Measurements from ENCODE around the gene PTPRH. TPM values are rescaled to one million over a fixed set of nuclear protein-coding genes. Genes with fewer than 3 reads are reported as not detected.

Gene PTPRH
- total RNA-seq, 1 experiment from 2014 or later, result 34.6 TPM

DNA sequence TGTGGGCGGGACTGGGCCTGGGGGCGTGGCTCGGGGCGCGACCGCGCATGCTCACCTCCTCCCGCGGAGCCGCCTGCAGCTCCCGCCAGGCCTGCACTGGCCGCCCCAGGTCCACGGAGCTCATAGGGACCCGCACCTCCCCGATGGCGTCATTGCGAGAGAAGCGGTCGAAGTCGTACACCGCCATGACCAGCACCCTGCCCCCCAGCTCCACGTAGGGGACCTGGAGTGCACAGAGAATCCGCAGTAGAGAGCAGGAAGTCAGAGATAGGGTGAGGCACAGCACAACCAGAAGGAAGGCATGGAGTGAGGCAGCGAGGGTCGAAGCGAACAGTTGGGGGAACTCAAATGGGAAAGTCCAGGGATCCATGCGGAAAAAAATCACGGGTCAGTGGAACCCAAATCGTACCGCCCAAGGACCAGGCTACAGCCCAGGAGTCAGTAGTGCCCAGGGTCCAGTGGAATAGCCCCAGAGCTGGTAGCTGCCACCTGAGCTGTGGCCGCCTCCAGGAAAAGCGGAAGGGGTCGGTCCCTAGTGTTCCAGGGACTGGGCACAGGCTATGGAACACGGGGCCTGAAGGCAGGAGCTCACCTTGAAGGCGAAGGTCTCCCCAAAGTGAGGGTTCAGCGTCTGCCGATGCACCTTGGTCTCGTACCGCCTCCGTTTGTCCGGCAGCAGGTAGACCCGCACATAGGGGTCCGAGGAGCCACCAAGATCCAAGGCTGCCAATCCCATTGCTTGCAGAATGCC, 34.0 kb downstream of the PTPRH start:
- Mint-ChIP-seq H3K27ac (ENCODE audit: unreplicated experiment) (no peak overlapping the region), H3K27me3 (ENCODE audit: unreplicated experiment) (peaks cover 76% of the 10 kb centered on the region), H3K4me1 (ENCODE audit: low read depth, unreplicated experiment) (peaks cover 45% of the 10 kb centered on the region), H3K36me3 (ENCODE audit: insufficient read depth, unreplicated experiment) (peaks cover 38% of the 10 kb centered on the region), H3K4me3 (ENCODE audit: low read depth, unreplicated experiment) (no peak overlapping the region), H3K9me3 (ENCODE audit: low read depth, unreplicated experiment) (no peaks in the 10 kb centered on the region)
- BruUV-seq (replicated peaks), result no TSS peak
- intact Hi-C loops (cut with micrococcal nuclease; ENCODE audit: unreplicated experiment), result loop anchor here (5.0 to 10.0 kb wide), 2 partner anchors 37 to 80 kb away; partner anchors contain the start of gene PPP6R1
- no peak for TF ChIP-seq CTCF (IDR thresholded peaks at IDR 0.05; ENCODE audit: unreplicated experiment)
- no peak for DNase-seq
- CTCF ChIA-PET, result interaction anchor here (0.6 to 2.4 kb wide), 4 partner anchors 9 to 34 kb away, joined by 3 to 7 read pairs (median 4); partner anchors contain the start of gene DNAAF3

- Mint-ChIP-seq H3K27me3 (ENCODE audit: unreplicated experiment) (peaks cover 76% of the 10 kb centered on the region), H3K4me1 (ENCODE audit: low read depth, unreplicated experiment) (peaks cover 38% of the 10 kb centered on the region)
Observed at GRCh38 chr19:55174425-55175116, 34.7 kb downstream of the PTPRH start.

GRCh38 chr19:55173714-55174409, 35.4 kb downstream of the PTPRH start:
- BruUV-seq (replicated peaks), result no TSS peak
- intact Hi-C loops (cut with micrococcal nuclease; ENCODE audit: unreplicated experiment), result loop anchor here (10.0 kb wide), 1 partner anchor 81 kb away; the partner anchor contains the start of gene PPP6R1
- Mint-ChIP-seq H3K4me3 (ENCODE audit: low read depth, unreplicated experiment) (peak overlapping the region; percentile 84), H3K4me1 (ENCODE audit: low read depth, unreplicated experiment) (peaks cover 31% of the 10 kb centered on the region), H3K9me3 (ENCODE audit: low read depth, unreplicated experiment) (no peaks in the 10 kb centered on the region), H3K27me3 (ENCODE audit: unreplicated experiment) (peaks cover 70% of the 10 kb centered on the region), H3K27ac (ENCODE audit: unreplicated experiment) (peak overlapping the region; percentile 1), H3K36me3 (ENCODE audit: insufficient read depth, unreplicated experiment) (peaks cover 24% of the 10 kb centered on the region)
- peak; percentile 94 for DNase-seq
- TF ChIP-seq CTCF (IDR thresholded peaks at IDR 0.05; ENCODE audit: unreplicated experiment), result no peak
- CTCF ChIA-PET, result interaction anchor here (0.6 to 2.4 kb wide), 6 partner anchors 8 to 210 kb away, joined by 3 to 9 read pairs (median 4); partner anchors contain the start of gene PTPRH

More at GRCh38 chr19:55174425-55175116, 34.7 kb downstream of the PTPRH start:
- peak overlapping the region; percentile 84 for H3K4me3 Mint-ChIP-seq (ENCODE audit: low read depth, unreplicated experiment)
- CTCF ChIA-PET, result interaction anchor here (1.6 to 2.4 kb wide), 2 partner anchors 14 to 28 kb away, joined by 4 to 7 read pairs; no protein-coding TSS in a partner anchor
- no TSS peak for BruUV-seq (replicated peaks)
- DNase-seq, result no peak
- no peaks in the 10 kb centered on the region for H3K9me3 Mint-ChIP-seq (ENCODE audit: low read depth, unreplicated experiment)
- intact Hi-C loops (cut with micrococcal nuclease; ENCODE audit: unreplicated experiment), result loop anchor here (5.0 to 10.0 kb wide), 2 partner anchors 38 to 80 kb away; partner anchors contain the start of gene PPP6R1
- H3K27ac Mint-ChIP-seq (ENCODE audit: unreplicated experiment), result no peak overlapping the region
- no peak for TF ChIP-seq CTCF (IDR thresholded peaks at IDR 0.05; ENCODE audit: unreplicated experiment)
- H3K36me3 Mint-ChIP-seq (ENCODE audit: insufficient read depth, unreplicated experiment), result peaks cover 31% of the 10 kb centered on the region

DNA sequence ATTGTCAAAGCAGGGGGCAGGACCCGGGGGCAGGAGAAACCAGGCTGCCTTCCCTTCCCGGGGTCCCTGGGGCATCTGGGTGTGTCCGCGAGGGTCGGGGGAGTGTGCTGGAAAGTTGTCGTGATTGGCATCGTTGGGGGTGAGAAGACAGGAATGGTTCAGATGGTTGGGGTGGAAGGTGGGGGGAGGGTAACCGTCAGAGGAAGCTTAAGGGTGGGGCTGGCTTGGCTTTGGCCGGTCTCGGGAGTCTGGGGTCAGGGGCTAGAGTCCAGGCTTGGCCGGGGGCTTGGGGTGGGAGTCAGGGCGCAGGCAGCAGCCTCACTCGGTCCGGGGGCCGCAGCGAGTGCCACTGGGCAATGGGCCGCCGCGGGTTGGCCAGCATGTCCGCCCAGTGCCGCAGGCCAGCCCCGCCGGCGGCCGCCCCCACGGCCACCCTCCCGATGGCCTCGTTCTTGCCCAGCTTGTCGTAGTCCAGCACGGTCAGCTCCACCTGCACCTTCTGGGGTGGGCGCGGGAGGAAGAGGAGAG, 36.1 kb downstream of the PTPRH start:
- no TSS peak for BruUV-seq (replicated peaks)
- DNase-seq, result no peak

More for the DNA sequence above, 36.1 kb downstream of the PTPRH start:
- Mint-ChIP-seq H3K27me3 (ENCODE audit: unreplicated experiment) (peaks cover 64% of the 10 kb centered on the region), H3K9me3 (ENCODE audit: low read depth, unreplicated experiment) (no peaks in the 10 kb centered on the region), H3K27ac (ENCODE audit: unreplicated experiment) (peak overlapping the region; percentile 1), H3K4me3 (ENCODE audit: low read depth, unreplicated experiment) (peak overlapping the region; percentile 84), H3K4me1 (ENCODE audit: low read depth, unreplicated experiment) (peaks cover 25% of the 10 kb centered on the region), H3K36me3 (ENCODE audit: insufficient read depth, unreplicated experiment) (peaks cover 23% of the 10 kb centered on the region)
- CTCF ChIA-PET, result interaction anchor here (0.6 to 2.4 kb wide), 6 partner anchors 9 to 210 kb away, joined by 3 to 9 read pairs (median 4); partner anchors contain the start of gene PTPRH
- intact Hi-C loops (cut with micrococcal nuclease; ENCODE audit: unreplicated experiment), result loop anchor here (10.0 kb wide), 1 partner anchor 82 kb away; the partner anchor contains the start of gene PPP6R1
- no peak for TF ChIP-seq CTCF (IDR thresholded peaks at IDR 0.05; ENCODE audit: unreplicated experiment)

Data from Calu3 (cell line).